NCI-H345 treated with DMSO at 0.1 percent for 48 hours (cell line): Measurements from ENCODE around the gene MED27.

ENCODE experiments used
- DNase-seq: peaks from one replicate; lab custom pipeline; 2025; ENCODE audit not compliant: unreplicated experiment; lab: John Stamatoyannopoulos, UW

MED27 gene

DNA sequence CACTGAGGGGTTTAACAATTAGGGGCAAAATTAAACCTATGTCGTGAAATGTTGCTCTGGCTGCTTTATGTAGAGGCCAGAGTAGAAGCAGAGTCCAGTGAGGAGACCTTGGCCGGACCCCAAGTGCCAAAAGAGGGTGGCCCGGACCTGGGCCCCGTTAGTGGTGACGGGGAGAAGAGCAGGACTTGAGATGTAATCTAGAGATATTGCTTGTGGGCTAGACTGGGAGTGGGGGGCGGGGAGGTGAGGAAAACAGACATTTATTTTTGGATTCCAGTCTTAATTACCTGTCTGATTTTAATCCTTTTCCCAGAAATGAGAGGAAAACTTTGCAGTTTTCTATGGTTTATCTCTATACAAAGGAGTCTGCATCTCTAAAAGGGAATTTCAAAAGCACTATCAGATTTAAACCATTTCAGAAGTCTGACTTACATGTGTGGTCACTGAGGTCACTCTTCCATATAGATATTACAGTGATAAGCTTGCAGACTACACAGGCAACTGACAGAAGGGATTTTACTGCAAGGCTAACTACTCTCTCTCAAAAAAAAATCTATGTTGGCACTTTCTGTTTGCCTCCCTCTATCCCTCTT, 108.1 kb downstream of the MED27 start:
- DNase-seq: no peak

DNA sequence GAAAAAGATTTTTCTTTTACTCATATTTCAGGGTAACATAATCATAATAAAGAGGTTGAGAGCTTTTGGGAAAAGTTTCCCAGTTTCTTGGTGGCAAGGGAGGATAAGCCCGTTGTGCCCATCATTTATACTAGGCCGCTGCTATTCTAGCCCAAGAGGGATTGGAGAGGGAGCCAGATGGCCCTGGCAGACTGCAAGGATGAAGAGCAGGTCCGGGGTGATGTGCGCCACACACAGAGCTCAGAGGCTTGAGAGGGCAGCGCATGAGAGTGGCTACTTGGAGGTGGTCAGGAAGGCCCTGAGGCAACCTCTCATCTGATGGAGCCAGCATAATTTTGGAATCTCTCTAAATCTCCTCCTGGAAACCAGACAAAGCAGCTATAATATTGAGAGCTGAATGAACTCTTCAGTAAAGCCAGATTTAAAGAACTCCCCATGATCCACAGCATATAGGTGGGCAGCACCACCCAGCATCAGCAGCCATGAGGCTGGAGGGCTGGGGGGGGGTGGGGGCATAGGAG, 110.1 kb downstream of the MED27 start:
- DNase-seq: no peak

DNA sequence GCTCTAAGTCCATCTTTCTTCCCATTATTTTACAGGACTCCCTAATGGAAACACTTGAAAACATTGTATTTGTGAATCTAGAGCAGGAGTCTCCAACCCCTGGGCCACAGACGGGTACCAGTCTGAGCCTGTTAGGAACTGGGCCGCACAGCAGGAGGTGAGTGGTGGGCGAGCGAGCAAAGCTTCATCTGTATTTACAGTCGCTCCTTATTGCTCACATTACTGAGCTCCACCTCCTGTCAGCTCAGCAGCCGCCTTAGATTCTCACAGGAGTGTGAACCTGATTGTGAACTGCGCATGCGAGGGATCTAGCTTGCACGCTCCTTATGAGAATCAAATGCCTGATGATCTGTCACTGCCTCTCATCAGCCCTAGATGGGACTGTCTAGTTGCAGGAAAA, 111.0 kb downstream of the MED27 start:
- DNase-seq: no peak

DNA sequence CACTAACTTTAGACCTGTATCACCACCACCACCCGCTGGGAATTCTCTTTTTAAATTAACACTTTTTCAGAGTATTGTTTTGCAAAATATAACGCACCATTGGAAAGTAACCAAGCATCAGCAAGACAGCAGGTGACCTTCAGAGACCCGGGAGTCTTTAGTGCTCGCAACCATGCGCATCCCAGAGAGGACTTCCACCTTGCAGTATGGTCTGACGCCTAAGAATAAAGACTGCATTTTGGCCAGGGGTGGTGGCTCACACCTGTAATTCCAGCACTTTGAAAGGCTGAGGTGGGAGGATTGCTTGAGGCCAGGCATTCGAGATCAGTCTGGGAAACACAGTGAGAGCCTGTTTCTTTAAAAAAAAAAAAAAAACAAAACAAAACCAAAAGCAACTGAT, 113.8 kb downstream of the MED27 start:
- DNase-seq: no peak

DNA sequence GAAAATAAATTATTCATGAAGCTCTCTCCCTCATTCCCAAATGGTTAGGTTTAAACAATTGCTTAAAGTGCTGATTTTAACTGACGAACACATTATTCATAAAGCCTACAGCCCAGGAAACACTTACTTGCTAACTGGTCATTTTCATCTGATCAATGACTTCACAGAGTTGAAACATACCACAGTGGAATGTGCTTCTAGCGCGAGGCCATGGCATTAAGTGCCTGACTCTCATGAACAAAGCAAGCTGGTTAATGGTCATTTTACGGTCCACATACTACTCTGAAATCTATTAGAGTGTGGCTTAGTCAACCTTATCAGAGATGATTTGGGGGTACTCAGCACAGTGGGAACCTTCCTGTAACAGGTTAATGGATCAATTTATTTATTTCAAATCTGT, 114.6 kb downstream of the MED27 start:
- no peak for DNase-seq

DNA sequence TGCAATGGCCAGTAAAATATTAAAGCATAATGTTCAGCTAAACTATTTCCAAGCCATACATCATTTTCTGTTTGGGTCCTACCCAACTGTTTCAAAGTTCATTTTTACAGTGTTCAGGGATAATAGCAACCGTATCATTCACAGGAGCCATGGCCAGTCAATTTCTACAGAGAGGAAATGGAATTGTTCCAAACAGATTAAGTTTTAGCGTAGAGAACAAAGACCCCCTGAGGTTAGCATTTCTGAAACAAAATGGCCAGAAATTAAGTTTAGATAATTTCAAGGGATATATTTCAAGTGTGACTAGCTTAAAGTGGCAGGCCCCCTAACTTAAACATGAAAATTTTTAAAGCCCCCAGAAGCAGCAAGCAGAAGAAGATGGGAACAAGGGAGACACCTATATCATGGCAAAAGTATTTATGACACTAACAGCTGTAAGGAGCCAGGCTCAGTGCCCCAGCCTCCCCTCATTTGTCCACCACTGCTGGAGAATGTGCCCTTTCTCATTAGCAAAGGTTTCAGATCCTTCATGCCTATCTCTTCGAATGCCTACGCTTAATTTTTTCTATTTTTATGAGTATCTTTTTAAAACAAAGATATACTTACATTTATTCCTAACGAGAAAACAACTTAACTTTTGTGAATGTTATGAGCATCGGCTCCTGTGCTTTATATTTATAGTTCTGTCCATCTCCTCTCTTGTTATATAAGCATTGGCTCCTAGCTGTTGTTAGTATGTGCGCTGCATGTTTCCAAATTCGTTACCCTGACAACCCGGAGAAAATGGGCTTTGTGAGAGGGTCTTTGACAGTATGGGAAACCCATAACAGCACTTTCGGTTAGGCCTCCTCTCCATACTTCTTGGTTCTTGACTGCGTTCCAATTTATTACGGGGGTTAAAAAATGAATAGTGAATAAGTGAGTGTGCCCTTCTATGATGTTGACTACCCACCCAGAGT, 116.3 kb downstream of the MED27 start:
- no peak for DNase-seq

DNA sequence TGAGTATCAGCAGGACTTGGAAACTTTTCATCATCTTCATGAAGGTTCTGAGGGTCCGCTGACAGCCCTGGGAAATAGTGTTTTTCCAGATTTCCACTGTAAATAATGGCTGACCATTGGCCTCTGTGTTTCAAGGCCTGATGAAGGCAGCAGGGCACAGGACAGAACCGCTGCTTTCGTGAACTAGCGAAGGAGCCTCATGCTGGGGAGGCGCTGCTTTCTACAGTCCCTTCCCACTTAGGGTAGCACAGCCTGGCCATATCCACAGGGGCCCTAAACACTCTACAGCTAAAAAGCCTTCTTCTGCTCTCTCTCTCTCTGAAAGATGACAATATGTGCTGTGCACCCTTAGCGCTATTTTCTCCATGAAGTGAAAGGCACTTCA, 118.2 kb downstream of the MED27 start:
- no peak for DNase-seq

DNA sequence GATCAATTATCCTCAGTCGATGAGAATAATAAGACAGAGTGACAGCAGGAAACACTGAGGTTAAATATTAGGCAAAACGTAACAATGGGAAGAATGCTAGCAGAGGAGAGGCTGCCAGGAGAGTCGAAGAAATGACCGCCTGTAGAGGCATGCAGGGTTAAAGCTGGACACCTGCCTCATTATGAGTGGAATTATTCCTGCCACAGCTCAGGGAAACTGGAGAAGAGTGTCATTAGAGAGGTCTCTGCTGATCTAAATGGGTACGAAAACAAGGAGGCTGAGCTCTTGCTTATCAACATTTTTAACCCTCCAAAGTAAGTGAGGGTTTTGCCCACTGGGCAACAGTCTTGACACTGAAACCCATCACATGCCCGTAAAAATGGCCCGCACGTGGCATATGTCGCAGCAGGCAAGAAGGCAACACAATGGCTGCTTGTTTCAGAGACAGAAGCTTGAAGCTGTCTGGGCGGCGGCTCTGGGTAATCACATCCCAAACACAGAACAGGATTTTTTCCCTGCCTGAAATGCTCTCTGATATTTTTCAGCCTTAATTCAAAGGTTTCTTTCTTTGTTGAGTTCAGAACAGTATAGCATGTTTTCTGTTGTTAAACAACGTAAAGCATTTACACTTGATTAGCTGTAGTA, 118.7 kb downstream of the MED27 start:
- no peak for DNase-seq

DNA sequence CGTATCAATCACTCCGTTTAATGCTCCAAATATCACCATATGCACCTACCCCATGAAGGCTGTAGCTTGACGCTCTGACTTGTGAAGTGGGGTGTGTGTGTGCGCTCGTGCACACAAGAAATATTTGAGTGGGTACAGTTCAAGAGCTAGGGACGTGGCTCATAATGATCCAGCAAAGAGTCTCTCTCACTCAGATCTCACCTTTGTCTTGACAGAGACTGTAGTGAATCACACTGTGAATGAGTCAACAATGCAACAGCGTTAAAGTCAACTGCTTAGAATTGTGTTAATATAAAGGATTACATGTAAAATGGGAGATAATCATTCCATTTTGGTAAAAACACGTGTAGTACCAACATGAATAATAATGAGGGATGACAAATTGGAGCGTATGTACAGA, 119.4 kb downstream of the MED27 start:
- no peak for DNase-seq

DNA sequence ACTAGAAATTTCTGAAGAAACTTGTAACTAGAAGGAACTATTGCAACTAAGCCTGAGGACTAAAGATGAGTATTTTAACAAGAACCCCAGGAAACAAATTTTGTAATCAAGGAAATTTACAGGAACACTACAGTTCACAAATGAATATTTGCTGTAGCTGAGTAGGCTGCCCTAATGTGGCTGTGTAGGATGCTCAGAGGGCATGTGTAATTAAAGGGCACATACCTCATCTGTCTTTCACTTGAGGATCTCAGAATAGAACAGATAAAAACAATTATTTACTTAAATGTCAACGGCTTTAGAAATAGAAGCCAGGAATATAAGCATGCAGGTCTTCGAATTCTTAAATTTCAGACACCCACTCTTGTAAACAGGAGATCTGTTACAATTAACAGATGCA, 119.8 kb downstream of the MED27 start:
- DNase-seq: no peak

DNA sequence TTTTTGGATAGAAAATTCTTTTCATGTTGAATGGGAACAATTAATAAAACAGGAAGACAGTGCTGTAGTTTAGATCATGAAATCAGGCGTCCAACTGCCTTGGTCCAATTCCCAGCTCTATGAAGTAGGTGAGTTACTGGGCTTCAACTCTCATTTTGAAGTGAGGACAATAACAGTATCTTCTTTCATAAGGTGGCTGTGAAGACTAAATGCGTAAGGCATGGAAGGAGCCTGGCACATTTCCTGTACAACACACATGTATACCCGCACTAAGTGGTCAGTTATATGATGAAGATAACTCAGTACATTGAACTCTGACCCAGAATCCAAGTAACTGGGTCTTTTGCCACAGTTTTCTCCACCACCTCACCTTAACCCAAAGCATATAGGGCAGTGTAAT, 120.6 kb downstream of the MED27 start:
- no peak for DNase-seq

DNA sequence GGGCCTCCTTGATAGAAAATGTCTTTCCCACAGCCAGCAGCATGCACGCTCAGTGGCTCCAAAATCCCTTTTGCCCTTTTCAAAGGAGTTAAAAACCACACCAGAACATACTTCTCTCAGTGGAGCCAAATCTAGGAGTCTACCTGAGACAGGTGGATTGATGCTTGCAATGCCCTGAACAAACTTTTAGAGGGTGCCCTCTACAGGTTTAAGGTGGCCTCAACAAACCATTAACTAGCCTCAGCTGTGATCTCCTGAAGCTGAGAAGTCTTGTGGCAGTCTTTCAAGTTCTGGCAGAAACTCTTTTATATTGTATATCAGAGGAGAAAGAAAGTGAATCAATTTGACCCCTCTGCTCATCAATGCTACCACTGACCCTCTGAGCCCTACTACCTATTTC, 125.4 kb downstream of the MED27 start:
- no peak for DNase-seq

DNA sequence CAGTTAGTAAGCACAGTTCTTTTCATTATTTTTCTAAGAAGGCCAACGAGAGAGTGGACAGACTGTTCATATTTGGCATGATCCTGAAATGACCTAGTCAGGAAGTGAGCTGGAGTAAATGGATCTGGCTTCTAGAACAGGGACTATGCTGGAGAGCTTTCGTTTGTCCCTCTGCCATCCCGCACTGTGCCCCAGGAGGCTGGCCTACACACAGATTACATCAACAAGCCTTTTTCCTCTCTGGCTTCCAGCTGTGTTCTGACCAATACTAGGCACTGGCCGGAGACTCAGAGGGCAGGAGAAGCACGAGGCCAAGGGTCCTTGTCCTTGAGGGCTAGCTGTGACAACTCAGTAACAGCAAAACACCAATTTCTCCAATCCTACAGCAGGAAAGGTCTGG, 127.8 kb downstream of the MED27 start:
- no peak for DNase-seq

DNA sequence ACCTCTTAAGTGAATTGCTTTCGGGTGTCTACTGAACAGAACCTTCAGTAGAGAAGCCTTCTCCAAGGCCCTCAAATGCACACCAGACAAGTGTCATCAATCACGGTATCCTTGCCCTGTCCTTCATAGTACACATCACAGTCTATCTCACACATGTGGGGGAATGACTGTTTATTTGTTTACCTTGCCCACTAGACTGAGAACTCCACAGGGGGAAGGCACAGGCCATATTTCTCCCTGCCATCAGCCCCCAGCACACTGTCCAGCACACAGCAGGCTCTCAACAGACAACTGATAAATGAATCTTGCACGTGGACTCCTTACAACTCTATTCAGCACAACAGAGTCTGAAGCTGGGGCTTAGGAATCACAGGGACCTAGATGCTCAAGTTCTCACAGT, 128.5 kb downstream of the MED27 start:
- DNase-seq: no peak

DNA sequence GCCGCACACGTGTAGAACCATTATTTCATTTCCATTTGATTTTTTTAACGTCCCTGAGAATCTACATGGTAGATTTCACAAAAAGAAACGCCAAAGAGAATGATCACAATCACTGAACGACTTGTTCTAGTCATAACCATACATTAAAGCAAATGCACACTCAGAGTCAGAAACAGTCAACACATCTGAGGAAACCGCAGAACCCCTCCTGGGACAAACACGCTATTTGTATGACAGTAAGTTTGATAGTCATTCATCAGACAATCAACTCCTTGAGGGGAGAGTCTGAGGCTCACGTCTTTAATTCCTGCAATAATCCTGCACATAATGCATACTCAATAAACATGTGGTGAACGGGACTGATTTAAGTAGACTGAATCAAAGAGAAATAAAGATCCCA, 129.2 kb downstream of the MED27 start:
- no peak for DNase-seq

DNA sequence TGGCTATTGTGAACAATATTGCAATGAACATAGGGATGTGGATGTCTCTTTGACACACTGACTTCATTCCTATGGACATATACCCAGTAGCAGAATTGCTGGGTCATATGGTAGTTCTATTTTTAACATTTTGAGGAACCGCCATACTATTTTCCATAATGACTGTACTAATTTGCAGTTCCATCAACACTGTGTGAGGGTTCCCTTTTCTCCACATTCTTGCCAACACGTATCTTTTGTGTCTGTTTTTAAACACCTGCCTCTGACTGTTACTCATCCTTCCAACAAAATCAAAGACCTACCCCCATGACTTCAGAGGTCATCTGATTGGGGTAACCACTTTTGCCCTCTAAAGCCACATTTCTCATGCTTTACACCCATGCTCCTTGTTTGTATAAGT, 133.5 kb downstream of the MED27 start:
- no peak for DNase-seq

DNA sequence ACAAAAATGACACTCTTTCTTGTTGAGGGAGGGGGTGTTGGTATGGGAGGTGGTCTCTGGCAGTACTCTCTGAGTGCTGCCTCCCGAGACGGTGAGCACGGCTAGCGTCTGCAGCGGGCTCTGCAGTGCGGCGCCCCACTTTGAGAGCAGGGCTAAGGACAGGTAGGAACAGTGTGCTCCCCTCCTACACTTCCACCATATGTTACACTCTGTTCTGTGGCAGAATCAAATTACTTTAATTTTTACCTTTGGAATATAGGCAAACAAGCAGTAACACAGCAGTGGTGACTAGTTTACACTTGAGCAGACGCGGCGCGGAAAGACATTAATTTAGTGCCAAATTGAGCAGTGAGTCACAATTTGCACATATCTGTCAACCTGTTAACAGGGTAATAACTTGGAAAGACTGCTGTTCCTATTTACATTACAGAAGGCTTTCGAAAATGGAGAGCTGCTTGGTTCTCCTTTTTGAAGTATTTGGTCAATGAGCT, 136.3 kb downstream of the MED27 start:
- no peak for DNase-seq

DNA sequence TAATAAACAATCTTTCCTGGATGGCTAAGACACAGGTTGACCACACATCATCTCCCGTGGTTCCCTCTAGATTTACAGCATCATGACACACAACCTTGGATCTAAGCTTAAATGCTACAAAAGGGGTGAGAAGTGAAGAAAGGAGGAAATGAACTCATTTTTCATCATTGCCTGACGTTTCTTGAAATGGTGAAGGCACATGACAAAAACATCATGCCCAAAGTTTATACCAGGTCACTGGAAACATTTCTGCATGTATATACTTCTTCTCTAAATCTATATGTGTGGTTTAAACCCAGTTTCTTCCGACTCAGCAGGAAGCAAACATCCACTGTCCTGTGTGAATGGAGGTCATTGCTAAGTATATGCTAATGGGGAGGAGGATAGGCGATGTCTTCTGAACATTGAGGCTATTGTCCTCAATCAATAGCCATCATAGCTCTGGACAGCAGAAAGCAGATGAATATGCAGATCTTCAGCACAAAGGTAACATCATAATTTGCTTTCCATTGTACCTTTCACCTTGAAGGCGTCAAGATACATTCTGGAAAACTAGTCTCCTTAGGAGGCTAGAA, 137.4 kb downstream of the MED27 start:
- DNase-seq: no peak

DNA sequence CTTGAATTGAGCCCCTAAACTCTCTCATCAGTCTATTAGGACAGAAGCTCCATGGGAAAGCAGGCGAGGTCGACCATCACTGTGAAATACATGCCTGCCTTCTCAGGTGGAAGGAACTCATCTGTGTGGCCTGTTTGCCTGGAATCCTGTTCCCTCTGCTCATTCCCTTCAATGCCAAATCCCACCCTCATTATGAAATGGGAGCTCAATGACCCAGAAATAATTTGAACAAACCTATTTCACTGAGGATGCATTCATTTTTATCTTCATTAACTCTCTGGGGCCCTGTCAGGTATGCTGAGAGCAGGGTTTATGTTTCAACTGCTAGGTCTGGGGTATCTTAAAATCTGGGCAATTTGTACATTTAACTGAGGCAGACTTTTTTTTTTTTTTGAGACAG, 142.2 kb downstream of the MED27 start:
- no peak for DNase-seq

DNA sequence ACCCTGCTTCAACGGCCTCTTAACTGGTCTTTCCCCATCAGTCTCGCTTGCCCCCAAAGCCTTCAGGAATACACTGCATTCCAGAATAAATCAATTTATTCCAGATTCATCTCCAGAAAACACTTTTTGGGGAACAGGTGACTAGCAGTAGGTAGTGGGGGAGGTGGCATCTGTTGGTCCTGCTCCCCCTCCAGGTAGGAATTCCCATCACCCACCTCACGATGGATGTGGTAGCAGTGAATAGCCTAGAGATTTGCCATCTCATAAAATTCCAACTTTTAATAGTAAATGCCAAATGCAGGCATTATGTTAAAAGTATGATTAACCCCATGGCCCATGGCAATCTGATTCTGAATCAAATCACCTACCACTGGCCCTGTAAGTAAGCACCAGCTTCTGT, 142.7 kb downstream of the MED27 start:
- DNase-seq: no peak

DNA sequence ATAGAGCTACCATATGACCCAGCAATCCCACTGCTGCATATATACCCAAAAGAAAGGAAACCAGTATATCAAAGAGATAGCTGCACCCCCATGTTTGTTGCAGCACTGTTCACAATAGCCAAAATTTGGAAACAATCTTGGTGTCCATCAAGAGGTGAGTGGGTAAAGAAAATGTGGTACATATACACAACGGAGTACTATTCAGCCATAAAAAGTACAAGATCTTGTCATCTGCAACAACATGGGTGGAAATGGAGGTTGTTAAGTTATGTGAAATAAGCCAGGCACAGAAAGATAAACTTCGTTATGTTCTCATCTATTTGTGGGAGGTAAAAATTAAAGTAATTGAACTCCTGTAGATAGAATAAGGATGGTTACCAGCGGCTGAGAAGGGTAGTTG, 145.0 kb downstream of the MED27 start:
- DNase-seq: no peak
